NCI-H1048 (cell line): Measurements from ENCODE around the gene PRKAG2.

Source experiments
- DNase-seq: peaks from one replicate; lab custom pipeline; 2025; lab: John Stamatoyannopoulos, UW

Gene PRKAG2

GRCh38 chr7:151648429-151648828, 228.5 kb downstream of the PRKAG2 start:
- no peak for DNase-seq

GRCh38 chr7:151647874-151648273, 229.0 kb downstream of the PRKAG2 start:
- no peak for DNase-seq

GRCh38 chr7:151647006-151647405, 229.9 kb downstream of the PRKAG2 start:
- no peak for DNase-seq

- no peak for DNase-seq
Measured at GRCh38 chr7:151645311-151645710, 231.6 kb downstream of the PRKAG2 start.

- no peak for DNase-seq
Measured at GRCh38 chr7:151644554-151644953, 232.4 kb downstream of the PRKAG2 start.

- DNase-seq: no peak
Measured at GRCh38 chr7:151642746-151643145, 234.2 kb downstream of the PRKAG2 start.

- DNase-seq: no peak
Measured at GRCh38 chr7:151641587-151641986, 235.3 kb downstream of the PRKAG2 start.

- no peak for DNase-seq
Measured at GRCh38 chr7:151637781-151638261, 239.1 kb downstream of the PRKAG2 start.

- DNase-seq: no peak
Measured at GRCh38 chr7:151634643-151635042, 242.3 kb downstream of the PRKAG2 start.

- no peak for DNase-seq
Measured at GRCh38 chr7:151633516-151633812, 243.5 kb downstream of the PRKAG2 start.

- no peak for DNase-seq
Measured at GRCh38 chr7:151632750-151633515, 244.0 kb downstream of the PRKAG2 start.

- peak; percentile 43 for DNase-seq
Measured at GRCh38 chr7:151631953-151632749, 244.8 kb downstream of the PRKAG2 start.

GRCh38 chr7:151631570-151631952, 245.4 kb downstream of the PRKAG2 start:
- no peak for DNase-seq

GRCh38 chr7:151630851-151631569, 245.9 kb downstream of the PRKAG2 start:
- DNase-seq: no peak

- DNase-seq: no peak
Measured at GRCh38 chr7:151630358-151630757, 246.6 kb downstream of the PRKAG2 start.

GRCh38 chr7:151629713-151630272, 247.1 kb downstream of the PRKAG2 start:
- DNase-seq: no peak

- no peak for DNase-seq
Measured at GRCh38 chr7:151628846-151629604, 247.9 kb downstream of the PRKAG2 start.

GRCh38 chr7:151626422-151627115, 250.3 kb downstream of the PRKAG2 start:
- no peak for DNase-seq

- no peak for DNase-seq
Measured at GRCh38 chr7:151625606-151626005, 251.3 kb downstream of the PRKAG2 start.

- no peak for DNase-seq
Measured at GRCh38 chr7:151624246-151624928, 252.5 kb downstream of the PRKAG2 start.
